Kidney capillary endothelial cell (primary cell): ENCODE measurements around the gene B3GALT5.
A peak's percentile ranks its signal among the peaks of the same experiment; 100 is the strongest.
"Not testable (repeated sequence)": the region's sequence is repeated elsewhere in the genome, so short reads cannot be mapped to it uniquely, and the experiment has no call there.

ENCODE experiments used
- DNase-seq: peaks from one replicate; pipeline ENCODE4 v3.0.0-alpha.2; 2018; ENCODE audit warnings: low spot score

B3GALT5 gene, protein sequence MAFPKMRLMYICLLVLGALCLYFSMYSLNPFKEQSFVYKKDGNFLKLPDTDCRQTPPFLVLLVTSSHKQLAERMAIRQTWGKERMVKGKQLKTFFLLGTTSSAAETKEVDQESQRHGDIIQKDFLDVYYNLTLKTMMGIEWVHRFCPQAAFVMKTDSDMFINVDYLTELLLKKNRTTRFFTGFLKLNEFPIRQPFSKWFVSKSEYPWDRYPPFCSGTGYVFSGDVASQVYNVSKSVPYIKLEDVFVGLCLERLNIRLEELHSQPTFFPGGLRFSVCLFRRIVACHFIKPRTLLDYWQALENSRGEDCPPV

DNA sequence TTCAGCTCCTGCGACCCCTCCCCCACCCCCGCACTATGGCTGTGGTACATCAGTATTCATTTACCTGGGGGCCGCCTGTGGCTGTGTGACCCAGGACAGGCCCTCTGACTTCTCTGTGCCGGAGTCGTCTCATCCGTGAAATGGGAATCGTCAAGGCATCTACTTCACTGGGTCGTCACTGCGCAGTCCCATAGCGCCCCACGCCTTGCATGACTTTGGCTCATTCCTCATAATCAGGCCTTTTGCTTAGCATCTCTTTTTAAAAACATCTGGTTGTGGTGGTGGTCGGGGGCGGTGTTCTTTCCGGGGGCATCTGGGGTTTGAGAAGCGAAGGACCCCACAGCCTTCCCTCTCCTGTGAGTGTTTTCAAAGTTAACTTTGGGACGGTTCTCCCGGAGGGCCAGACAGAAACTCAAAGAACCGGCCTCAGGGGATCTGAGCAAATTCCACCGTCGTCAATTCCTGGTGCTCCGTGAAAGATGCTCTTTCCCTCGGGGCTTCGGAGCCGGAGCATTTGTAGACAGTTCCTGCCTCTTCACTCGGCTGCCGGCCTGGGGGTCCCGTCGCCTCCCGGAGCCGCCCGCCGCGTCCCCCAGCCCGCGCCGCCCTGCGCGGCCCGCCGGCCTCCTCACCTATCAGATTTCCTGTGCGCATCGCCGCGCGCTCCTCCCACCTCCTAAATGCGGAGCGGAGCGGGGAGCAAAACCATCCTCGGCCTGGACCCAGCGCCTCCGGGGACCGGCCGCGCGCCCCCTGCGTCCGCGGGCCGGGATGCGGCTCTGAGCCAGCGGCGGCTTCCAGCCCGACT lies at the start of gene B3GALT5:
B3GALT5 (plus strand) TSS at position 708 of the 808 bp plus-strand sequence. CDS start 47,620 bp downstream, outside the sequence.
- no peak for DNase-seq

DNA sequence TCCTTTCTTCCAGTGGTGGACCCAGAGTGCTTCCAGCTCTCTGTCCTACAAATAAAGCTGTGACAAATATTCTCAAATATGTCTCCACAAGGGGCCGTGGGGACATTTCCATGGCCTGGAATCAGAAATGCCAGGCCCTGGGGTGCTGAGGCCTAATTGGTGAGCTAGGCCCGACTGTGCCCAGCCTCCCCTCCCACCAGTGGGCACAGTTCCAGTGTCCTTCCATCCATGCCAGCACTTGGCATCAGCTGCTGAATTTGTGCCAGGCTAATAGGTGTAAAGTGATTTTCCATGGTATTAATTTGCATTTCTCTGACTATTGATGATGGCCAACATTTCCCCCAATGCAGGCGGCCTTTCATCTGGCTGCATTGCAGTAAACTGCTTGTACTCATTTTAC lies 48.5 kb upstream of the B3GALT5 start:
- DNase-seq, result no peak

DNA sequence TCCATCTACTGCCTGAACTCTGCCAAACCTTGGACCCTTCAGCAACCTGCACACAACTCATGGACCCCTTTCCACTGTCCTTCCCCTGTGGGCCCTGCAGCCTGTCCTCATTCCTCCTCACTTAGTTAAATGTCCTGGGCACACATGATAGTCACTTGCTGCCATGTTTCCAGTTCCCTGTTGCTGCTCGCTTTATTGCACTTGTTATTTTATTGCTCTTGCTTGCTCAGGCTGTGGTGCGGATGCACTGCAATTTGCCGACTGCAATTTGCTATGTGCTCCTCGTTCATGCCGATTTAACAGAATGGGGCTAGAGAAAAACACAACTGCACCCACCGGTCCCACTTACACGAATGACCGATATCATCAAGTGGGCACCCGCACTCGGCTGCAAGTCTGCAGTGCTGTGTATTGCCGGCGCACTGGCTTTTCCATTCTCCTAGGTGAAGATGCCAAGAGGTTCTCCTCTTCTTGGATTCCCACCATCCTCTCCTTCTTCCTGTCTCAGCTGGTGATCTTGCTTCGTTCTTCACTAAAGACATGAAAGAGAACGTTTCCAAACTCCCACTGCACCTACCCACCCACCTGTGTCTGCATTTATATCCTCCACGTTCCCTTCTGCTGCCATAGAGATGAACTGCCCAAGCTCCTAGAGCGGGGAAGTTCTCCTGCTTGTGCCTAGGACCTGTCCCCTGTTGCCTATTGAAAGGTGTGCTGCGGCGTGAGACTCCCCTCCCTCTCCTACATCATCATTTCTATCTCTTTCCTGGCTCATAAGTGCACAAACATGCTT lies 45.4 kb upstream of the B3GALT5 start:
- no peak for DNase-seq

DNA sequence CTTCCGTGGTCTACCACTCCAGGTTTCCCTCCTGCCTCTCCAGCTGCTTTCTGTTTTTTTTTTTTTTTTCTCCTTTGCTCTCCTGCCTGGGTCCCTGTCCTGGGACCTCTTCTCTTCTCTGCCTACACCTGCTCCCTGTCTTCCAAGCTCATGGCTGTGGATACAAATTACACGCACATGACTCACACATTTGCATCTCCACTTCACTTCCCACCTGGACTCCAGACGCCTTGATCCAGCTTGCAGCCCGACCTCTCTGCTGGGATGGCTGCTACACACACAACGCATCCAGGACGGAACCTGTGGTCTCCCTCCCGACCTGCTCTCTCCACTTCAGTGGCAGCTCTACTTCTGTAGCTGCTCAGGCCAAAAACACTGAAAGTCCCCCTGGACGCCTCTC lies 44.4 kb upstream of the B3GALT5 start:
- DNase-seq, result no peak

DNA sequence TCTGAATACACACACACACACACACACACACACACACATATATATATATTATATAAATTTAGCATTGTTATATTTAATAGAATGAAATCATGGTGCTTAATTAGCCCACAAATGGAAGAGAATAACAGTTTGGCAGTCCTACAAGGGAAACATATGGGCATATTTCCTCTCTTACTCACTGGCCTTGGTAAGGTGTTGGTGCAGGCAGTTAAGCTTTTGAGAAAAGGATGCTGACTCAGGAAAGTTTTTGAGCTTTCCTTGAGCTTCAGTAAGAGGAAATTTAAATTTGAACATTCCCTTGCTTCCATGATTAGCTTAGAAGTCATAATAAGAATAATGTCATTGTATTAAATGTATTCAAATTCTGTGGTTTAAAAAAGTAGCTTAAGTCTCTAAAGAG lies 37.0 kb upstream of the B3GALT5 start:
- DNase-seq, result peak; percentile 85

DNA sequence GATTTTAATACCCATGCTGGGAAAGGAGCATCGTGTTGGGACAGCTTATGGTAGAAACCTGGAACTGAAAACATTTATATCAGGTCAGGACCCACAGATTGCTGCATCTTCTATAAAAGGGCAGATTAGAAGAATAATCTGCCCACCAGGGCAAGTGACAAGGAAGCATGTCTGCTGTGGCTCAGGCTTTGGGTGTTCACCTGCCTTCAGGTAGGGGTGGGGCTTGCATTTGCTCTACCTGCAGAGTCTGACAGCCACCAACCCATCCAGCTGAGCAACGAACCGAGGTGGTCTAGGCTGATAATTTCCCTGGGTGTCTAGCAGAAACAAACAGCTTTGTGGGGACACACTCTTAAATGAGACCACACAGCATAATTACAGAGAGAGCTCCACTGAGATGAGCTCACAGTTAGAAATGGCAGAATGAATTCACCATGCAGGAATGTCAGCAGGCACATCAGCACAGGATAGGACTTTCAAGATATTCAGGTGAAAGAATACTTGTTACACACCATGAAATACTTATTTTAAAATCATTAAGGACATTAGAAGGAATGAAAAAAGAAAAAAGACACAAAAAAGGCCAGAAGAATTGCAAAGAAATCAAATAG lies 36.1 kb upstream of the B3GALT5 start:
- peak; percentile 17 for DNase-seq

DNA sequence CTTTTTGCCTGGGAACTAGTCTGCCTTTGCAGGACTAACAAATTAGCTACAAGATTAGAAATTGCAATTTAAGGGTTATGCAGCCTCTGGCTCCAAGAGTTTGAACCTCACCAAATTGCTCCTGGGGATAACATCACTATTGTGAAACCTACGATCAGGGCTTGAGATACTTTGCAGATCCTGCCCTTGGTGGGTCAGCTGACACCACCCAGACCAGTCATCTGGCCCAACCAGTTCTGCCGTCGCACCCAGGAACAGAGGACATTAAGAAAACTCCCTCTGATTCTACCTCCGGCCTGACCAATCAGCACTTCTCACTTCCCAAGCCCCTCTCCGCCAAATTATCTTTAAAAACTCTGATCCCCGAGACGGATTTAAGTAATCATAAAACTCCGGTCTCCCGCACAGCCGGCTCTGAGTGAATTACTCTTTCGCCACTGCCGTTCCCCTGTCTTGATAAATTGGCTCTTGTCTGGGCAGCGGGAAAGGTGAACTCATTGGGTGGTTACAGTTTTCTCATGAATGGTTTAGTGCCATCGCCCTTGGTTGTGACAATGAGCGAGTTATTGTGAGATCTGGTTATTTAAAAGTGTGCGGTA lies 32.9 kb upstream of the B3GALT5 start:
- no peak for DNase-seq

DNA sequence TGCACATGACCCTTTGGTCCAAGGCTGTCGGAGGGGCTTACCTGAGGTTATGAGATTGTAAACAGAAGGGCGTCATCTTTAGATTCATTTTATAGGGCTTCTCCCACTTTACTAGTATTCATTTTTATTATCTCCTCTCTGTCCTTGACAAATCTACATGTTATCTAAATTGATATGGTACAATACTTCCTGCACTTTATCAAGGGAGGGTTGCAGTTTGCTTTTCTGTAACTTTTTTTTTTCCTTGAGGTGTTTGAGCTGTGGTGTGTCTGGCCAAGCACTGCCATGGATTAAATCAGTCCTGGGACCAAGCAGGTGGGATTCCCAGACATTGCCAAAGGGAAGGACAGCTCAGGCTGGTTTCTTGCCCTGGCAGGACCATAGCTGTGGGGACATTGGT lies 32.0 kb upstream of the B3GALT5 start:
- no peak for DNase-seq

DNA sequence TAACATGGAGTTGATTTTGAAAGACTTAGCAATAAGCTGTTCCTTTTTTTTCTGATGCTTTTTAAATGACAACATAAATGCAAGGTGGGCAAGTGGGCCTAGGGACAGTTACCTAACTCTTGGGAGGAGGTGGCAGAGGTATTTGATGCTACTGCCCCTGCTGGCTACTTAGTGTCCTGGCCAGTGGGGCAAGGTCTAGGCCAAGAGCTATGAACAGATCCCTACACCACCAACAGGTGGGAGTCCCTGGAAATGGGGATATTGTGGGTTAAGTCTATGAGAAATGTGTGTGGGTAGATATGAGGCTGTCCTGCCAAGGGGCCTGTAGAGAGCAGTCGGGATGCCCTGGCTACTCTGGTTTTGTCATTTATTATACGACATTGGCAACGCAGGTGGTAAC lies 31.3 kb upstream of the B3GALT5 start:
- DNase-seq, result no peak

DNA sequence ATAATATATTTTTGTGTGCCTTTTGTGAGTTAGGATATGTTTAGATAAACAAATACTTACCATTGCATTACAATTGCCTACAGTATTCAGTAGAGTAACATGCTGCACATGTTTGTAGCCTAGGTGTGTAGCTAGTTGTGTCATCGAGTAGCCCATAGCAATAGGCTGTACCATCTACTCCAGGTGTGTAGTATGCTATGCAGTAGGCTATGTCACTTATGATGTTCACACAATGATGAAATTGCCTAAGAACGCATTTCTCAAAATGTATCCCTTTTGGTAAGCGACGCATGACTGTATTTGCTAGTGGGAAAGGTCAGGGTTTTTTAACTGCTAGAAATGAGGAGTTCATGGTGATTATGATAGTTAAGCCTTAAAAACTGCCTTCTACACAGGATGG lies 30.0 kb upstream of the B3GALT5 start:
- no peak for DNase-seq

DNA sequence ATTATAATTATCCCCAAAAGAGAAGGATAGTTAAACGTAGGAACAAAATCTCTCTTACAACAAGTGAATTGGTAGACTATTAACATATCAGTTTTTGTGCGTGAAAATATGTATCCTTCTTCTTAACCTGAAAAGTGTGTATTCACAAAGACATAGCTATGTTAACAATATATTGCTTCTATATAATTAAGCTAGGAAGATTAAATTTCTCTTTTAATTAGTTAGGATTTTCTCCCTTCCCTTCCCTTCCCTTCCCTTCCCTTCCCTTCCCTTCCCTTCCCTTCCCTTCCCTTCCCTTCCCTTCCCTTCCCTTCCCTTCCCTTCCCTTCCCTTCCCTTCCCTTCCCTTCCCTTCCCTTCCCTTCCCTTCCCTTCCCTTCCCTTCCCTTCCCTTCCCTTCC lies 29.2 kb upstream of the B3GALT5 start:
- not testable (repeated sequence) for DNase-seq

DNA sequence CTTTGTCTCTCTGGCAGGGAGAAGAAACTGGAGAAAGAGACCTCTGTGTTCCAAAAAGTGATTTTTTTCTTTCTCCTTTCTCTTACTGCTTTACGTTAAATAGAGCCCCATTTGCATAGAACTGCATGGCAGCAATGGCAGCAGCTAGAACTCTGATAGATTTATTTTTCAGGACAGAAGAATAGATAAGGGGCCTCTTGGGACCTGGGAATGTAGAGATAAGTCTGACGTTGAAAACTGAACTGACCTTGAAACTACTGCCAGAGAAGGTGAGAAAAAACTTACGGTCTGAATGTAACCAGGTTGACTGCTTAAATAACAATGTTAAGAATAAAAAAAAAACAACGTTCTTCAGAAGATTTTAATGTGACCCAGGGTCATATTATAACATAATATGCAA lies 25.4 kb upstream of the B3GALT5 start:
- DNase-seq, result no peak

DNA sequence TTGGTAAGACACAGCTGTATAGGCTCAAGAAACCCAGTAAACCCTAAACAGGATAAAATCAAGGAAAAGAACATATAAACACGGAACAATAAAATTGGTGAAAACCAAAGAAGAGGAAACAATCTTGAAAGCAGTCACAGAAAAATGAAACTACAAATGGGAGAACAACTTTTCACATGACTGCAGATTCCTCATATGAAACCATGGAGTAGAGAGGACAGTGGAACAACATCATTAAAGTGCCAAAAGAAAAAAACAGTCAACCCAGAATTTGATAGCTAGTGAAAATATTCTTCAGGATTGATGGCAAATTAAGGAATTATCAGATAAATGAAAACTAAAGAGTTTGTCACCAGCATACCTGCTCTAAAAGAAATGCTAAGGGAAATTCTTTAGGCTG lies 23.9 kb upstream of the B3GALT5 start:
- DNase-seq, result no peak

DNA sequence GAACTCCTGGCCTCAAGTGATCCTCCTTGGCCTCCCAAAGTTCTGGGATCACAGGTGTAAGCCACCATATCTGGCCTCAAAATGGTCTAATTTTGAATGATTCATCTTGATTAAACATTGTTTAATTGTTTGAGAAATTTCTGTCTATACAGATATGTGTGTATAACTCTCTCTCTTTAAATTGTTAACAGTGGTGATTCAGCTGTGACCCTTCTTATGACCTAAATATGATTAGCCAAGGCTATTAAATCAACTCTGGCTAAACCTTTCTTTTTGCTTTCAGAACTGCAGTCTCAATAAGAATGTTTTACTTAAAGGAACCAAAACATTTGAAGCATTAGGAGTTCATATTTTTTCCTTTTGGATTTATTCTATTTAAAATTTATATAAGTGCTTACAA lies 19.2 kb upstream of the B3GALT5 start:
- DNase-seq, result no peak

DNA sequence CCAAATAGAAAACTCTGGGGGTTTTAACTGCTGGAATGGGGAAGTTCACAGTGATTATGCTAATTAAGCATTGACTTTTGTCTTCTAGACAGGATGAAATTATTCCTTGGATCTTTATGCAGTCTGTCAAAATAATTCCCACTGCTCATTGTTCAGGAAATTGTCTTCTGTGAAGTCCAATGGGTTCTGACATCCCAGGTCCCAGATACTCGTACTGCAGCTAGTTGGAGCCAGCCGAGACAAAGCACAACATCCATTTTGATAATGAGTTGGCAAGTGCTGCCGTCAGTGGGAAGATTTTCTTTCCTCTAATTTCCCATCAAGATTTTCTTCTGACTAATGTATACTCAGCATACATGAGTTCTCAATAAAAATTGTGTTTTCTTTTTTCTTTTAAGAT lies 17.3 kb upstream of the B3GALT5 start:
- DNase-seq, result no peak

DNA sequence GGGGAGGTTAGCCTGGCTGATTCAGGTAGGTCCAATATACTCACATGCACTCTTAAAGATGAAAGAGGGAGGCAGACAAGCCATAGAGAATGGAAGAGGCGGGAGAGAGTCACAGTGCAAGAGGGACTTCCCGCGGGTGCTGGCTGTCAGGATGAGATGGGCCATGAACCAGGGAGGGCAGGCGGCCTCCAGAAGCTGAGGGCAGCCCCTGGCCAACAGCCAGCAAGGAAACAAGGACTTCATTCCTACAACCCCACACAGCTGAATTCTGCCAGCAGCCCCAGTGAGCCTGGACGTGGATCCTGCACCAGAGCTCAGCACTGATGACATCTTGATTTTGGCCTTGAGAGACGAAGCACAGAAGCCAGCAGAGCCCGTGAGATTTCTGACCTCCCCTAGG lies 15.1 kb upstream of the B3GALT5 start:
- no peak for DNase-seq

DNA sequence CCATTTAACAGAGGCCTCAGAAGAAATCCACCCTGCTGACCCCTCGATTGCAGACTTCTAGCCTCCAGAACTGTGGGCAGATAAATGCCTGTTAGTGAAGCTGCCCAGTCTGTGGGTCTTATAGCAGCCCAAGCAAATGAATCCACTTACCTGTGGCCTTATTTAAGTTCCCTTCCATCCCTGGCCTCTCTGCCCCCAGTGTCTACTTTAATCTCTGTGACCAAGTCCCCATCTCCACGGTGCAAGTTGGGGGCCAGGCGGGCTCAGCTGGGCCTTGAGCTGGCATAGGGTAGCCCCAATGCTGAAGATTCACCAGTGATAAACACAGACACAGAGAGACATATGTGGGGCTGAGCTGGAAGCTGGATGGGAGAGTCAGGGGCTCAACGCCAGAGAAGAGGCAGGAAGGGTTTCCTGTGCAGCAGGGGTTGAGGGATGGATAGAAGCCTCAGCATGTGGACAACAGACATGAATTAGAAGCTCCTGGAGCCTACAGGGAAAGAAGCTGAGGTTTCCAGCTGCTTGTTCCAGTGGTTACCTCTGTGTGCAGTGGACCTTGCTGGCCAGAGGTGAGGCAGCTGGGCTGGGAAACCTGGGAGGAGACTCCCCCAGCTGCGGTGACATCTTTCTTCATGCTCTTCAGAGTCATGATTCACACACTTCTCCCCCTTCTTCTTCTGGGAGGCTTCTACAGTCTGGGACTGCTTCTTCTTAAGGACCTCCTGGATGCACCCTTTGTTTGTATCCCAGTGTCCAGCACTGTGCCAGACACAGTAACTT lies 13.4 kb upstream of the B3GALT5 start:
- DNase-seq, result no peak

DNA sequence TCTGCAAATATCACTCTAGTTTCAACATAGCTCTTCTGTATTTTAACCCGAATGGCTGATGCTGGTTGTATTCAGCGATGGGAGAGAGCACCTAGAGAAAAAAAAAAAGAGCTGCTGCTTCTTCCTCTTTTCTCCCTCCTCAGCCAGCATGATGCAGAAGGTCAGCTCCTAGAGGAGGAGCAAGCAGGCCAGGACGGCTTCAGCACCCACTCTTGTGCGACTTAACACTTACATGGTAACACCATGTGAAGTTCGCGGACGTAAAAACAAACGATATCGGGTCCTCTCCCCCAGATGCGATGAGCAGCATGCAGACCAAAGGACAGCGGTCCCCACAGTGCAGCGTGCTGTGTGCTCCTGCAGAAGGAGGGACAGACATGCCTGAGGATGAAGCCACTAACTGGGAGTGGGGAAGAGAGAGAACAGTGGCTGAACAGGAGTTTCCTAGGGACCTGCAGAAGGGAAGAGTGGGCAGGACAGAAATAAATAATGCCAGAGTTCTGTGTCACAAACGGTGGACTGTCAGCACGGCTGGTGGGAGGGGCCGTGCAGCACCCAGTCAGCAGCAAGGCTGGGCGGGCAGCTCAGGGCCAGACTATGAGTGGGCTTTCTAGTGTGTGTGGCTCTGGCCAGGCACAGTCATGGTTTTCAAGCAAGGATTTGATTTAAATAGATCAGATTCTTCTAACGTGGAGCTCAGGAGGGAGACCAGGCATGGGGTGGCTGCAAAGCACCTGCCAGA lies 11.4 kb upstream of the B3GALT5 start:
- DNase-seq, result no peak

DNA sequence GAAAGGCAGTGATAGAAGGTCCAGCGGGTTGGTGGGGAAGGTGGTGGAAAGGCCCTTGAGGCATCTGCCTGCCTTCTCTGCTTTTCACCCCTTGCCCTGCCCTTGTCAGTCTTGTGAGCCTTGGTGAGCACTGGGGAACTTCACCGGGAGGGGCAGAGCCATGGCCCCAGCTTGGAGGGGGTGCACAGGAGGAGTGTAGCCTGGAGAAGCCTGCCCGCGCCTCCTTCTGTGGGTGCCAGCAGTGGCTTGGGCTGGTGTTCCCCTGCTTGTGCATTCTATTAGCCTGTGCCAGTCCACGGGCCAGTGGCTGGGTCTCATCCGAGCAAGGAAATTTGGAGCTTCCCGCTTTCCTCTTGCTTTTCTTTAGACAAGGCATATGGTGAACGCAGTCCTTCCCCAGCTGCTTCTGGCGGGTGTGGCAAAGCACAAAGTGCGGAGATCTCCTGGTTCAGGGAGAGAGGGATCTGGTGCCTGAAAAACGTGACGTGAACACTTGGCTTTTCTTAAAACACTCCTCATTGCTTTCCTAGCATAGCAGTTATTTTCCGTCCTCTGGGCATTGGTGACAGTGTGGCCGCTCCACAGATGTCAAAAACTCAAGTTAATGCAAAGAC lies 10.6 kb upstream of the B3GALT5 start:
- DNase-seq, result no peak

DNA sequence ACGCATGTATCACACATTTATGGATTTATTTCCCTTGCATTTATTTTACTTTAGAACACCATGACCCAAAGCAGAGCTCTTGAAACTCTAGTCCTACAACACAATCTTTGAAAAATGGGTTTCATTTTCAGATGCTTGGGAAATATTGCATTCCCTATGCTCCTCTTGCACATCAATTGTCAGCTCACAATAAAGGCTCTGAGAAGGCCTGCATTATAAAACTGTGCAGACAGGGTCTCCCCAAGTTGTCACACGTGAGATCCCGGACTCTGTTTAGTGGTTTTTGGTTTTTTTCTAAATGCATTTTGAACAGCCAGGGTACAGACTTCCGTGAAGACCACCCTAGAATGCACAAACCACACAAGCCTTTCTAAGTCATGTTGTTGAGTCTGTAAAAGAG lies 9.9 kb upstream of the B3GALT5 start:
- DNase-seq, result no peak
